Measurements from ENCODE around the gene FOXP1. TPM values are rescaled to one million over a fixed set of nuclear protein-coding genes. Genes with fewer than 3 reads are reported as not detected.

FOXP1 gene
- total and polyA plus RNA-seq, 2 donors (not counting 1 experiment from before 2014, with no cell fraction given): 91.1 to 508 TPM

DNA sequence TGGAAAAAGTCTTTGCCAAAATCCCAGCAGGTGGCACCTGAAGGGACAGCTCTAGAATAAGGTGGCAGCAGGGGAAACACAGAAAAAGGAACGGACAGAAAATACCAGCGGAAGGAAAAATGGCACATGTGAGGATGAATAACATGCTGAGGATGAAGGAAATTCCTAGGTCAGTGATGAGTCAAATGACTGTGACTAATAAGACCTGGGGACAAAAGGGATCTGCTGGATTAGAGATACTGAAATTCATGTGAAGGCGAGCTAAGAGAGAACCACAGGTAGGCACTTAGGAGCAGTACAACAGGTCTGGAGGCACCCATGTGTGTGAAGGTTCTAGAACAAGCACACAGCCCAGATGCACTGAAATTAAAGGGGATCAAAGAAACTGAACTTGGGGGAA, 482.5 kb downstream of the FOXP1 start:
- H3K27me3 Mint-ChIP-seq: no peaks in the 10 kb centered on the region
- ATAC-seq (ENCODE audit: low read depth) (peak; percentile 19), DNase-seq (no peak)
- CTCF ChIA-PET: interaction anchor here (0.9 to 1.9 kb wide), 4 partner anchors 10 to 411 kb away, joined by 3 to 9 read pairs (median 4); no protein-coding TSS in a partner anchor
- peaks cover 15% of the 10 kb centered on the region for H4K20me1 ChIP-seq (ENCODE audit: control insufficient read depth, insufficient read depth, low read length, poor library complexity, severe bottlenecking)
- WGBS (ENCODE audit: insufficient coverage): 90% methylated on average over 3 of the region's 3 CpGs
- no peaks in the 10 kb centered on the region for H3K9me3 ChIP-seq (ENCODE audit: control extremely low read depth in 1 of 3, control insufficient read depth in 2 of 3, insufficient read depth in 1 of 3, low read length in 2 of 3)
- no peak overlapping the region for H2AFZ ChIP-seq (ENCODE audit: insufficient read depth, low read depth, low read length, poor library complexity, severe bottlenecking)
- H3K4me1 ChIP-seq (ENCODE audit: control insufficient read depth in 2 of 2, insufficient read depth in 2 of 2, low read length in 2 of 2): peaks cover 18 to 23% of the 10 kb centered on the region in 2 donors
- H3K4me3 Mint-ChIP-seq: peak overlapping the region; percentile 50
- H3K79me2 ChIP-seq (ENCODE audit: control insufficient read depth, insufficient read depth, low read length): peaks cover 97% of the 10 kb centered on the region
- peak overlapping the region; percentile 73 for H3K27ac Mint-ChIP-seq
- intact Hi-C loops (cut with micrococcal nuclease): loop anchor here (1.0 kb wide), 1 partner anchor 11 kb away; no protein-coding TSS in a partner anchor
- no peaks in the 10 kb centered on the region for H3K27me3 ChIP-seq (replicated peaks in 1 of 4; ENCODE audit: control extremely low read depth in 1 of 4, control insufficient read depth in 3 of 4, insufficient read depth in 4 of 4, low read length in 3 of 4)
- peaks cover 84% of the 10 kb centered on the region for H3K4me1 Mint-ChIP-seq
- peak overlapping the region in 1 of 2 donors; percentile 46 for H3K27ac ChIP-seq (ENCODE audit: low read length in 2 of 2)
- no peaks in the 10 kb centered on the region for H3K9me3 Mint-ChIP-seq (ENCODE audit: insufficient read depth)
- no peak overlapping the region for H3K4me2 ChIP-seq (replicated peaks; ENCODE audit: low read depth, low read length, poor library complexity, severe bottlenecking)
- TF ChIP-seq CTCF (IDR thresholded peaks at IDR 0.05) (no peak), EZH2 (IDR thresholded peaks at IDR 0.05; ENCODE audit: borderline replicate concordance, insufficient read depth, low read depth, low read length, poor library complexity, severe bottlenecking) (no peak)
- H3K36me3 ChIP-seq (replicated peaks in 1 of 2; ENCODE audit: control extremely low read depth in 1 of 2, control insufficient read depth in 1 of 2, extremely low read depth in 1 of 2, insufficient read depth in 2 of 2, low read length in 1 of 2): peaks cover 2 to 53% of the 10 kb centered on the region in 2 experiments
- POLR2A ChIA-PET: interaction anchor here (0.7 to 1.3 kb wide), 2 partner anchors 10 to 14 kb away, joined by 3 read pairs; no protein-coding TSS in a partner anchor
- no peak overlapping the region for H3K9ac ChIP-seq (ENCODE audit: low read length)
- H3K4me3 ChIP-seq (ENCODE audit: control extremely low read depth in 1 of 5, extremely low read depth in 1 of 5, insufficient read depth in 1 of 5, low read depth in 2 of 5, low read length in 4 of 5): no peak overlapping the region

DNA sequence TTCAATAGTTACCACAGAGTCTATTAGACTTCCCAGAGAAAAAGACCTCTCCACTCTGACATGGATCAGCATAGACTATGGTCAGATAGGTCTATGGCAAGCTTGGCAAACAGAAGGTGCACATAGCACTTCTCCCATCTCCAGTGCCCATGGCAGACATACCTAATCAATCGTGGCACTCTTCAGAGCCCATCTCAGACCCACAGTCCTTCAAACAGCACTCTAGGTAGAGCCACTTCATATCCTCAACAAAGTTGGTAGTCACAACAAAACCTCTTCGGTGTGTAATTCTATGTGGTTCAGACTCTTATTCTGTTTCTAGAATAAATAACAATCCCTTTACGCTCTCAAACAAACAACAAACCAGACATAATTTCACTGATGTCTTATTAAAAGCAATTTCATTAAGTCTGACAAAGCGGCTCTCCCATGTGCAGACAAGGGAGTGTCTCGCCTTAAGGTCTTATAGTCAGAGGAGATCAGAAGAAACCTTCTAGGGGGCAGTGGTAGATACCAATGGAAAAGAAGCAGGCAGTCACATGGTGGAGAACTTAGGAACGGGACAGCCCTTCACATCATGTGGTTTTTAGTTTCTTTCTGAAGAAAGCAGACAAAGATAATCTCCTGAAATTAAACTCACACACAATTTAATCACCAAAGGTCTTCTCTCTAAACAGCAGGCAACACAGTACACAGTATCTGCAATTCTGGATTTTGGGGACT, 483.4 kb downstream of the FOXP1 start:
- H3K27me3 ChIP-seq (replicated peaks in 1 of 4; ENCODE audit: control extremely low read depth in 1 of 4, control insufficient read depth in 3 of 4, insufficient read depth in 4 of 4, low read length in 3 of 4): no peaks in the 10 kb centered on the region
- no peak overlapping the region for H3K9ac ChIP-seq (ENCODE audit: low read length)
- no peak for TF ChIP-seq EZH2 (IDR thresholded peaks at IDR 0.05; ENCODE audit: borderline replicate concordance, insufficient read depth, low read depth, low read length, poor library complexity, severe bottlenecking)
- TF ChIP-seq CTCF (IDR thresholded peaks at IDR 0.05): no peak
- DNase-seq (no peak), ATAC-seq (ENCODE audit: low read depth) (peak; percentile 21)
- H3K4me2 ChIP-seq (replicated peaks; ENCODE audit: low read depth, low read length, poor library complexity, severe bottlenecking): no peak overlapping the region
- CTCF ChIA-PET: interaction anchor here (1.0 to 1.9 kb wide), 4 partner anchors 9 to 411 kb away, joined by 3 to 9 read pairs (median 4); no protein-coding TSS in a partner anchor
- H3K36me3 ChIP-seq (replicated peaks in 1 of 2; ENCODE audit: control extremely low read depth in 1 of 2, control insufficient read depth in 1 of 2, extremely low read depth in 1 of 2, insufficient read depth in 2 of 2, low read length in 1 of 2): peaks cover 3 to 57% of the 10 kb centered on the region in 2 experiments
- H3K4me3 ChIP-seq (ENCODE audit: control extremely low read depth in 1 of 5, extremely low read depth in 1 of 5, insufficient read depth in 1 of 5, low read depth in 2 of 5, low read length in 4 of 5): no peak overlapping the region
- H3K4me1 ChIP-seq (ENCODE audit: control insufficient read depth in 2 of 2, insufficient read depth in 2 of 2, low read length in 2 of 2): peaks cover 21 to 23% of the 10 kb centered on the region in 2 donors
- Mint-ChIP-seq H3K4me3 (peak overlapping the region; percentile 50), H3K4me1 (peaks cover 86% of the 10 kb centered on the region), H3K27ac (peak overlapping the region; percentile 73), H3K9me3 (ENCODE audit: insufficient read depth) (no peaks in the 10 kb centered on the region), H3K27me3 (no peaks in the 10 kb centered on the region)
- 86% methylated on average over 4 of the region's 6 CpGs for WGBS (ENCODE audit: insufficient coverage)
- peaks cover 15% of the 10 kb centered on the region for H4K20me1 ChIP-seq (ENCODE audit: control insufficient read depth, insufficient read depth, low read length, poor library complexity, severe bottlenecking)
- H3K27ac ChIP-seq (ENCODE audit: low read length in 2 of 2): peak overlapping the region in 1 of 2 donors; percentile 46
- H3K9me3 ChIP-seq (ENCODE audit: control extremely low read depth in 1 of 3, control insufficient read depth in 2 of 3, insufficient read depth in 1 of 3, low read length in 2 of 3): no peaks in the 10 kb centered on the region
- peaks cover 97% of the 10 kb centered on the region for H3K79me2 ChIP-seq (ENCODE audit: control insufficient read depth, insufficient read depth, low read length)
- POLR2A ChIA-PET: interaction anchor here (0.6 to 0.7 kb wide), 2 partner anchors 9 to 10 kb away, joined by 3 read pairs; no protein-coding TSS in a partner anchor
- intact Hi-C loops (cut with micrococcal nuclease): no loop called here
- no peak overlapping the region for H2AFZ ChIP-seq (ENCODE audit: insufficient read depth, low read depth, low read length, poor library complexity, severe bottlenecking)

All from B cell (primary cell).